HG02610 (cell line): ENCODE measurements around the gene GTF3C1.

Experiments
- ATAC-seq: cut with Tn5 transposase; IDR thresholded peaks from one replicate; pipeline ENCODE4 v1.9.1; 2021; ENCODE audit warnings: mild to moderate bottlenecking, moderate library complexity; ENCODE audit not compliant: unreplicated experiment

Gene GTF3C1

GRCh38 chr16:27522173-27522707 lies 27.5 kb downstream of the GTF3C1 start:
- ATAC-seq = no peak

GRCh38 chr16:27520982-27521673 lies 28.6 kb downstream of the GTF3C1 start:
- ATAC-seq = no peak

- no peak for ATAC-seq
These were observed 31.5 kb downstream of the GTF3C1 start for GRCh38 chr16:27518226-27518625.

GRCh38 chr16:27517664-27518063 lies 32.0 kb downstream of the GTF3C1 start:
- ATAC-seq = no peak

- ATAC-seq = no peak
These were observed 33.3 kb downstream of the GTF3C1 start for GRCh38 chr16:27516365-27516764.

GRCh38 chr16:27515874-27516353 lies 33.8 kb downstream of the GTF3C1 start:
- peak; percentile 46 for ATAC-seq

- ATAC-seq = no peak
These were observed 34.9 kb downstream of the GTF3C1 start for GRCh38 chr16:27514806-27515205.

- no peak for ATAC-seq
These were observed 37.9 kb downstream of the GTF3C1 start for GRCh38 chr16:27511657-27512448.

GRCh38 chr16:27508476-27508875 lies 41.2 kb downstream of the GTF3C1 start:
- no peak for ATAC-seq

- no peak for ATAC-seq
These were observed 42.9 kb downstream of the GTF3C1 start for GRCh38 chr16:27506771-27507170.

- ATAC-seq = no peak
These were observed 44.1 kb downstream of the GTF3C1 start for GRCh38 chr16:27505297-27506236.

GRCh38 chr16:27503662-27504061 lies 46.1 kb downstream of the GTF3C1 start:
- ATAC-seq = no peak

GRCh38 chr16:27500801-27501200 lies 48.9 kb downstream of the GTF3C1 start:
- ATAC-seq = no peak

- no peak for ATAC-seq
These were observed 50.1 kb downstream of the GTF3C1 start for GRCh38 chr16:27499659-27500055.

GRCh38 chr16:27498916-27499658 lies 50.6 kb downstream of the GTF3C1 start:
- no peak for ATAC-seq

GRCh38 chr16:27498031-27498825 lies 51.5 kb downstream of the GTF3C1 start:
- ATAC-seq = no peak

GRCh38 chr16:27495191-27495590 lies 54.5 kb downstream of the GTF3C1 start:
- no peak for ATAC-seq

- ATAC-seq = no peak
These were observed 57.1 kb downstream of the GTF3C1 start for GRCh38 chr16:27492588-27492979.

- ATAC-seq = no peak
These were observed 57.7 kb downstream of the GTF3C1 start for GRCh38 chr16:27491894-27492587.
